HCT116 (cell line): ENCODE results near the gene DNPH1. TPM values are rescaled to one million over a fixed set of nuclear protein-coding genes. Genes with fewer than 3 reads are reported as not detected.

Experiments used
- ATAC-seq: fragments of 200-7000 bp; cut with Tn5 transposase; 2 replicates; pipeline ENCODE4 v1.9.1; 2020; ENCODE audit warnings: mild to moderate bottlenecking, moderate library complexity
- BruUV-seq: library from RNA; stranded (reverse); fragments of 400-500 nt; replicated peaks from 2 replicates; lab custom pipeline; 2021; lab: Mats Ljungman, UMichigan
- CTCF ChIA-PET: fragments of 300-600 bp; sonication (Branson Sonifier 250); formaldehyde crosslinking; loops from one replicate; lab custom pipeline; 2021; ENCODE audit warnings: antibody characterized with exemption; lab: Charles Lee
- POLR2A ChIA-PET: fragments of 300-600, 350-600 bp; sonication (Branson Sonifier 250); formaldehyde crosslinking; loops from one replicate; lab custom pipeline; 2021; ENCODE audit warnings: antibody characterized with exemption; lab: Charles Lee
- RAD21 ChIA-PET, 2 experiments: fragments of 300-600 bp; sonication (Branson Sonifier 250); formaldehyde crosslinking; loops; one replicate each; lab custom pipeline; 2023; ENCODE audit warnings: low total read pairs in 2 of 2; ENCODE audit not compliant: uncharacterized antibody in 2 of 2, unreplicated experiment in 2 of 2, low non-redundant PET in 1 of 2; lab: Charles Lee
- DNase-seq: peaks from one replicate; pipeline ENCODE4 v3.0.0-alpha.2; 2010; ENCODE audit warnings: low read depth, low spot score
- H2AFZ ChIP-seq: fragments of 200-600 bp; shearing (Covaris generic), sonication (generic); 2 replicates; pipeline ENCODE4 v1.6.1; 2017; ENCODE audit warnings: low read depth, mixed run types, mixed read lengths, antibody characterized with exemption, low read length; ENCODE audit not compliant: poor library complexity, severe bottlenecking
- H3K27ac ChIP-seq: 2 replicates; pipeline ENCODE4 v1.5.1; 2012; ENCODE audit warnings: low read depth, low read length
- H3K27me3 ChIP-seq: fragments of 200-600 bp; sonication (generic); 2 replicates; pipeline ENCODE4 v1.6.1; 2016; ENCODE audit warnings: mixed run types, low read length, mixed read lengths; ENCODE audit not compliant: insufficient read depth
- H3K36me3 ChIP-seq, 2 experiments: fragments of 200-500 bp in 1 of 2; fragments of 200-600 bp in 1 of 2; sonication (Bioruptor generic) in 1 of 2; sonication (generic) in 1 of 2; 2 replicates each; pipeline versions ENCODE4 v1.5.1 to v1.6.1; 2014 to 2016; ENCODE audit warnings: low read length in 2 of 2, inconsistent platforms in 1 of 2, mixed read lengths in 1 of 2, mixed run types in 1 of 2; ENCODE audit not compliant: insufficient read depth in 2 of 2, control insufficient read depth in 1 of 2
- H3K4me1 ChIP-seq, 2 experiments: fragments of 200-600 bp in 1 of 2; sonication (generic) in 1 of 2; 2 replicates each; pipeline versions ENCODE4 v1.5.1 to v1.6.1; 2012 to 2017; ENCODE audit warnings: low read length in 2 of 2, inconsistent platforms in 1 of 2, mild to moderate bottlenecking in 1 of 2, mixed read lengths in 1 of 2, mixed run types in 1 of 2, moderate library complexity in 1 of 2; ENCODE audit not compliant: insufficient read depth in 2 of 2, control insufficient read depth in 1 of 2
- H3K4me2 ChIP-seq: fragments of 200-600 bp; sonication (generic); 2 replicates; pipeline ENCODE4 v1.6.1; 2017; ENCODE audit warnings: mixed run types, low read length, mixed read lengths
- H3K4me3 ChIP-seq, 2 experiments: fragments of 200-600 bp in 1 of 2; sonication (generic) in 1 of 2; replicated peaks in 1 of 2; 2 replicates each; pipeline ENCODE4 v1.5.1; 2011 to 2016; ENCODE audit warnings: low read length in 2 of 2, control low read depth in 1 of 2, low read depth in 1 of 2, mild to moderate bottlenecking in 1 of 2, mixed read lengths in 1 of 2, mixed run types in 1 of 2
- H3K79me2 ChIP-seq: fragments of 200-600 bp; sonication (generic); 2 replicates; pipeline ENCODE4 v1.6.1; 2017; ENCODE audit warnings: mild to moderate bottlenecking, mixed run types, low read length, moderate library complexity, mixed read lengths; ENCODE audit not compliant: insufficient read depth
- H3K9ac ChIP-seq: fragments of 200-600 bp; sonication (generic); 2 replicates; pipeline ENCODE4 v1.6.1; 2016; ENCODE audit warnings: low read length, mixed read lengths
- H3K9me2 ChIP-seq: fragments of 200-600 bp; sonication (generic), shearing (Covaris generic); 2 replicates; pipeline ENCODE4 v1.6.1; 2017; ENCODE audit warnings: mixed run types, mild to moderate bottlenecking, moderate library complexity; ENCODE audit not compliant: insufficient read depth
- H3K9me3 ChIP-seq, 2 experiments: fragments of 200-500 bp in 1 of 2; fragments of 200-600 bp in 1 of 2; sonication (Bioruptor generic) in 1 of 2; sonication (generic) in 1 of 2; 2 replicates each; pipeline ENCODE4 v1.6.1; 2014 to 2017; ENCODE audit warnings: low read length in 2 of 2, mixed read lengths in 2 of 2, inconsistent platforms in 1 of 2, low read depth in 1 of 2, mild to moderate bottlenecking in 1 of 2, mixed run types in 1 of 2, moderate library complexity in 1 of 2; ENCODE audit not compliant: control insufficient read depth in 1 of 2, insufficient read depth in 1 of 2
- H4K20me1 ChIP-seq: fragments of 200-600 bp; sonication (generic), shearing (Covaris generic); 2 replicates; pipeline ENCODE4 v1.6.1; 2017; ENCODE audit warnings: mixed run types, mild to moderate bottlenecking, moderate library complexity; ENCODE audit not compliant: insufficient read depth
- ATF3 ChIP-seq: IDR thresholded peaks from 2 replicates; pipeline ENCODE4 v1.6.1; 2012
- CBX3 ChIP-seq: IDR thresholded peaks from 2 replicates; pipeline ENCODE4 v1.6.1; 2012; ENCODE audit warnings: low read depth
- CTCF ChIP-seq, 3 experiments: fragments of 200-600 bp in 1 of 3; sonication (generic) in 1 of 3; IDR thresholded peaks in 2 of 3; conservative IDR thresholded peaks in 1 of 3; 2 replicates each; pipeline ENCODE4 v1.5.1; 2012 to 2017; ENCODE audit warnings: low read depth in 2 of 3, low read length in 2 of 3, antibody characterized with exemption in 1 of 3, borderline replicate concordance in 1 of 3, control low read depth in 1 of 3, mild to moderate bottlenecking in 1 of 3, mixed read lengths in 1 of 3, mixed run types in 1 of 3, moderate library complexity in 1 of 3; ENCODE audit not compliant: insufficient read depth in 1 of 3
- EGR1 ChIP-seq: IDR thresholded peaks from 2 replicates; pipeline ENCODE4 v1.6.1; 2012; ENCODE audit warnings: low read depth
- ELF1 ChIP-seq: IDR thresholded peaks from 2 replicates; pipeline ENCODE4 v1.6.1; 2012; ENCODE audit warnings: low read depth, borderline replicate concordance
- EZH2 ChIP-seq: fragments of 200-600 bp; sonication (generic); IDR thresholded peaks from 2 replicates; pipeline ENCODE4 v1.6.1; 2017; ENCODE audit warnings: antibody characterized with exemption, mixed run types
- EZH2phosphoT487 ChIP-seq: fragments of 200-600 bp; IDR thresholded peaks from 2 replicates; pipeline ENCODE4 v1.6.1; 2018; ENCODE audit warnings: antibody characterized with exemption, borderline replicate concordance
- JUND ChIP-seq: IDR thresholded peaks from 2 replicates; pipeline ENCODE4 v1.6.1; 2012
- POLR2A ChIP-seq: IDR thresholded peaks from 2 replicates; pipeline ENCODE4 v1.7.0; 2011; ENCODE audit warnings: borderline replicate concordance; ENCODE audit not compliant: insufficient read depth, insufficient read length; ENCODE audit errors: extremely low read depth
- RAD21 ChIP-seq: IDR thresholded peaks from 2 replicates; pipeline ENCODE4 v1.6.1; 2012; ENCODE audit warnings: low read depth, mild to moderate bottlenecking
- SIN3A ChIP-seq: IDR thresholded peaks from 2 replicates; pipeline ENCODE4 v1.6.1; 2012; ENCODE audit warnings: low read depth
- SRF ChIP-seq: IDR thresholded peaks from 2 replicates; pipeline ENCODE4 v1.6.1; 2012; ENCODE audit warnings: low read depth
- YY1 ChIP-seq: IDR thresholded peaks from 2 replicates; pipeline ENCODE4 v1.6.1; 2011; ENCODE audit warnings: low read length, low read depth, moderate library complexity, mild to moderate bottlenecking; ENCODE audit not compliant: insufficient replicate concordance; ENCODE audit errors: extremely low read depth
- ZBTB33 ChIP-seq: IDR thresholded peaks from 2 replicates; pipeline ENCODE4 v1.6.1; 2011; ENCODE audit warnings: mild to moderate bottlenecking, low read length, moderate library complexity; ENCODE audit not compliant: insufficient replicate concordance; ENCODE audit errors: extremely low read depth
- ZFX ChIP-seq: fragments of 450-650 bp; IDR thresholded peaks from 2 replicates; pipeline ENCODE4 v1.6.1; 2017
- ZNF274 ChIP-seq: fragments of 200-500 bp; sonication (Bioruptor generic); IDR thresholded peaks from 2 replicates; pipeline ENCODE4 v1.6.1; 2014; ENCODE audit warnings: mild to moderate bottlenecking, low read depth, low read length, inconsistent platforms
- intact Hi-C: fragments of 100-400 bp; cut with micrococcal nuclease; formaldehyde crosslinking; loops from 2 replicates; pipeline ENCODE4 v1.10.0; 2022
- total RNA-seq: library from RNA; stranded (reverse); gene quantifications from one replicate; pipeline ENCODE4 v1.2.1, GENCODE V29; 2021; ENCODE audit not compliant: unreplicated experiment

DNPH1 gene
- total RNA-seq, 1 experiment from 2014 or later: 117 TPM

- H3K9me2 ChIP-seq: no peaks in the 10 kb centered on the region
- CTCF ChIA-PET: no interaction called here
- H3K4me1 ChIP-seq: no peaks in the 10 kb centered on the region
- BruUV-seq: no TSS peak
- no peaks in the 10 kb centered on the region for H3K9me3 ChIP-seq
- no peak overlapping the region for H2AFZ ChIP-seq
- H3K79me2 ChIP-seq: no peaks in the 10 kb centered on the region
- POLR2A ChIA-PET: no interaction called here
- RAD21 ChIA-PET: no interaction called here
- H3K27me3 ChIP-seq: no peaks in the 10 kb centered on the region
- H3K27ac ChIP-seq: no peak overlapping the region
- no peak for DNase-seq
- no peak overlapping the region for H3K4me3 ChIP-seq
- intact Hi-C loops: no loop called here
- no peak overlapping the region for H3K9ac ChIP-seq
- H3K36me3 ChIP-seq: no peaks in the 10 kb centered on the region
- H3K4me2 ChIP-seq: no peak overlapping the region
- TF ChIP-seq JUND (no peak), EGR1 (no peak), CTCF (IDR thresholded peaks at IDR 0.05 in 2 of 3, conservative IDR thresholded peaks at IDR 0.05 in 1 of 3; ENCODE audit: borderline replicate concordance in 1 of 3, insufficient read depth in 1 of 3, low read depth in 2 of 3, low read length in 2 of 3) (no peak), ATF3 (no peak), POLR2A (no peak), ELF1 (no peak), EZH2 (no peak), ZNF274 (no peak), ZFX (no peak), SIN3A (no peak), RAD21 (no peak), SRF (no peak), CBX3 (no peak), ZBTB33 (no peak), YY1 (no peak), EZH2phosphoT487 (no peak)
- TF ChIP-seq, all 23 proteins: peak for 0
- H4K20me1 ChIP-seq: no peaks in the 10 kb centered on the region
- ATAC-seq: no peak
Observed at GRCh38 chr6:43235841-43236240, 6.6 kb upstream of the DNPH1 start.
